ENCODE measurements around the gene SNAPC3. TPM values are rescaled to one million over a fixed set of nuclear protein-coding genes. Genes with fewer than 3 reads are reported as not detected.

The SNAPC3 gene
- total RNA-seq, 3 donors from 2014 or later, result 32.2 to 44.9 (median 44.5) TPM

GRCh38 chr9:15485836-15486666 lies 63.4 kb downstream of the SNAPC3 start:
- no peak for TF ChIP-seq CTCF (IDR thresholded peaks at IDR 0.05)
- Histone ChIP-seq H3K9me3 (no peaks in the 10 kb centered on the region), H3K36me3 (ENCODE audit: low read depth) (no peaks in the 10 kb centered on the region), H3K4me1 (ENCODE audit: low read depth) (no peaks in the 10 kb centered on the region), H3K4me3 (no peak overlapping the region)
- DNase-seq (no peak), ATAC-seq (no peak)
- intact Hi-C loops (cut with DNase I, micrococcal nuclease), result no loop called here

- Histone ChIP-seq H3K36me3 (ENCODE audit: low read depth) (no peaks in the 10 kb centered on the region), H3K4me3 (no peak overlapping the region), H3K4me1 (ENCODE audit: low read depth) (no peaks in the 10 kb centered on the region), H3K9me3 (no peaks in the 10 kb centered on the region)
- DNase-seq (no peak), ATAC-seq (no peak)
- intact Hi-C loops (cut with DNase I, micrococcal nuclease), result no loop called here
- TF ChIP-seq CTCF (IDR thresholded peaks at IDR 0.05), result no peak
Observed at GRCh38 chr9:15491950-15492349, 69.3 kb downstream of the SNAPC3 start.

DNA sequence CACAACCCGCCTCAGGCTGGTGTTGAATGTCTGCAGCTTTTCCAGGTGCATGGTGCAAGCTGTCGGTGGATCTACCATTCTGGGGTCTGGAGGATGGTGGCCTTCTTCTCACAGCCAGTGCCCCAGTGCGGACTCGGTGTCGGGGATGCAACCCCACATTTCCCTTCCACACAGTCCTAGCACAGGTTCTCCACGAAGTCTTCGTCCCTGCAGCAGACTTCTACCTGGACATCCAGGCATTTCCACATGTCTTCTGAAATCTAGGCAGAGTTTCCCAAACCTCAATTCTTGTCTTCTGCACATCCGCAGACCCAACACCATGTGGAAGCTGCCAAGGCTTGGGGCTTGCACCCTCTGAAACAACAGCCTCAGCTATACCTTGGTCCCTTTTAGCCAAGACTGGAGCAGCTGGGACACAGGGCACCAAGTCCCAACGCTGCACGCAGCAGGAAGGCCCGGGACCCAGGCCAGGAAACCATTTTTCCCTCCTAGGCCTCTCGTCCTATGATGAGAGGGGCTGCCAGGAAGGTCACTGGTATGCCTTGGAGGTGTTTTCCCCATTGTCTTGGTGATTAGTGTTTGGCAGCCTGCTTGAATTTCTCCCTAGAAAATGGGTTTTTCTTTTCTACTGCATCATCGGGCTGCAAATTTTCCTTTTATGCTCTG lies 69.9 kb downstream of the SNAPC3 start:
- Histone ChIP-seq H3K36me3 (ENCODE audit: low read depth) (no peaks in the 10 kb centered on the region), H3K9me3 (no peaks in the 10 kb centered on the region), H3K4me1 (ENCODE audit: low read depth) (no peaks in the 10 kb centered on the region), H3K4me3 (no peak overlapping the region)
- intact Hi-C loops (cut with DNase I, micrococcal nuclease), result no loop called here
- TF ChIP-seq CTCF (IDR thresholded peaks at IDR 0.05), result no peak
- ATAC-seq (no peak), DNase-seq (no peak)

DNA sequence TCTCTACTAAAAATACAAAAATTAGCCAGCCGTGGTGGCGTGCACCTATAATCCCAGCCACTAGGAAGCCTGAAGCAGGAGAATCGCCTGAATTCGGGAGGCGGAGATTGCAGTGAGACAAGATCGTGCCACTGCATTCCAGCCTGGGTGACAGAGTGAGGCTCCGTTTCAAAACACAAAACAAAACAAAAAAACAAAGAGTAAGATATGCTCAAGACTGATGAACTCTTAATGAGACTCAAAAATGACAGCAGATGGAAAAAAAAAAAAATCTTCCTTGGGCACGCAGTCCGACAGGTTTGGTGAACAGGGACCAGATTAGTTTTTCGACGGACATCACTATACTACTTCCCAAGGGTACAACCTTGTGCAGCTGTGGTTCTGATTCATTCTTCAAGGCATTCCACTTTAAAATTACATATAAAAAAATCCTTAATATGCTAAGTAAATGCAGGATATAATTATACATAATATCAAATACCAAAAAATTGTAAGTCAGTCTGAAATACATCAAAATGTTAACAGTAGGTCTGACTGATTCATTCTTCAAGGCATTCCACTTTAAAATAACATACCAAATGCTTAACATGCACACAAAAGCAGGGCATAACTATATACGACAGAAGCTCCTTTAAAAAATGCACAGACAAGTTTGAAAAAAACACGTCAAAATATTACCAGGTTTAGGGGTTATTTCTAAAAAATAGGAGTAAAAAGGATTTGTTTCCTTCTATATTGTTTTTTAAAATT lies 75.7 kb downstream of the SNAPC3 start:
- TF ChIP-seq CTCF (IDR thresholded peaks at IDR 0.05), result no peak
- no peaks in the 10 kb centered on the region for H3K36me3 ChIP-seq (ENCODE audit: low read depth)
- no peaks in the 10 kb centered on the region for H3K9me3 ChIP-seq
- DNase-seq (no peak), ATAC-seq (no peak)
- H3K4me1 ChIP-seq (ENCODE audit: low read depth), result no peaks in the 10 kb centered on the region
- intact Hi-C loops (cut with DNase I, micrococcal nuclease), result no loop called here
- no peak overlapping the region for H3K4me3 ChIP-seq

- DNase-seq (no peak), ATAC-seq (no peak)
- Histone ChIP-seq H3K9me3 (no peaks in the 10 kb centered on the region), H3K4me3 (no peak overlapping the region), H3K4me1 (ENCODE audit: low read depth) (no peaks in the 10 kb centered on the region), H3K36me3 (ENCODE audit: low read depth) (no peaks in the 10 kb centered on the region)
- no peak for TF ChIP-seq CTCF (IDR thresholded peaks at IDR 0.05)
- intact Hi-C loops (cut with DNase I, micrococcal nuclease), result no loop called here
Observed at GRCh38 chr9:15499139-15499538, 76.5 kb downstream of the SNAPC3 start.
